HCEC 1CT (cell line): ENCODE data around the gene CASK.

Source experiments
- DNase-seq: peaks from one replicate; pipeline ENCODE4 v3.0.0-alpha.2; 2017

The CASK gene

GRCh38 chrX:41906515-41907187, 16.7 kb downstream of the CASK start:
- DNase-seq: no peak

- DNase-seq: no peak
Observed at GRCh38 chrX:41903544-41903943, 19.8 kb downstream of the CASK start.

GRCh38 chrX:41900321-41900720, 23.0 kb downstream of the CASK start:
- DNase-seq: no peak

GRCh38 chrX:41895826-41896225, 27.5 kb downstream of the CASK start:
- no peak for DNase-seq

GRCh38 chrX:41890026-41890423, 33.3 kb downstream of the CASK start:
- no peak for DNase-seq

- DNase-seq: peak; percentile 34
Observed at GRCh38 chrX:41889317-41890025, 33.9 kb downstream of the CASK start.

- DNase-seq: no peak
Observed at GRCh38 chrX:41887691-41888090, 35.7 kb downstream of the CASK start.

- DNase-seq: no peak
Observed at GRCh38 chrX:41885724-41886123, 37.6 kb downstream of the CASK start.

- DNase-seq: no peak
Observed at GRCh38 chrX:41881166-41881565, 42.2 kb downstream of the CASK start.

- DNase-seq: no peak
Observed at GRCh38 chrX:41877167-41877566, 46.2 kb downstream of the CASK start.

- DNase-seq: peak; percentile 19
Observed at GRCh38 chrX:41875142-41875541, 48.2 kb downstream of the CASK start.

GRCh38 chrX:41870719-41871151, 52.6 kb downstream of the CASK start:
- DNase-seq: no peak

- no peak for DNase-seq
Observed at GRCh38 chrX:41868392-41868977, 54.9 kb downstream of the CASK start.

GRCh38 chrX:41863343-41864203, 59.8 kb downstream of the CASK start:
- no peak for DNase-seq

- DNase-seq: no peak
Observed at GRCh38 chrX:41862562-41863184, 60.7 kb downstream of the CASK start.

- DNase-seq: no peak
Observed at GRCh38 chrX:41858161-41858775, 65.1 kb downstream of the CASK start.

- no peak for DNase-seq
Observed at GRCh38 chrX:41857670-41858069, 65.7 kb downstream of the CASK start.

- no peak for DNase-seq
Observed at GRCh38 chrX:41846714-41847113, 76.6 kb downstream of the CASK start.

GRCh38 chrX:41837270-41837944, 85.9 kb downstream of the CASK start:
- DNase-seq: no peak

- DNase-seq: peak; percentile 13
Observed at GRCh38 chrX:41828826-41829225, 94.5 kb downstream of the CASK start.

- peak; percentile 38 for DNase-seq
Observed at GRCh38 chrX:41827886-41828285, 95.5 kb downstream of the CASK start.

GRCh38 chrX:41825796-41826195, 97.6 kb downstream of the CASK start:
- no peak for DNase-seq
